ENCODE data around the gene FAM118A. TPM values are rescaled to one million over a fixed set of nuclear protein-coding genes. Genes with fewer than 3 reads are reported as not detected.
A peak's percentile ranks its signal among the peaks of the same experiment; 100 is the strongest.

The FAM118A gene
- total RNA-seq, 1 experiment from 2014 or later: 14.6 TPM

GRCh38 chr22:45303181-45303580, 6.6 kb upstream of the FAM118A start:
- in situ Hi-C loops (cut with HindIII; ENCODE audit: low pct_unique_long_range_greater_than_20kb, low sequenced_read_pairs): no loop called here
- no peak for DNase-seq (ENCODE audit: low read depth)

- no peak for DNase-seq (ENCODE audit: low read depth)
- in situ Hi-C loops (cut with HindIII; ENCODE audit: low pct_unique_long_range_greater_than_20kb, low sequenced_read_pairs): no loop called here
Observed at GRCh38 chr22:45304971-45305370, 4.8 kb upstream of the FAM118A start.

GRCh38 chr22:45305456-45306075, 4.2 kb upstream of the FAM118A start:
- in situ Hi-C loops (cut with HindIII; ENCODE audit: low pct_unique_long_range_greater_than_20kb, low sequenced_read_pairs): no loop called here
- no peak for DNase-seq (ENCODE audit: low read depth)

GRCh38 chr22:45306139-45306538, 3.6 kb upstream of the FAM118A start:
- in situ Hi-C loops (cut with HindIII; ENCODE audit: low pct_unique_long_range_greater_than_20kb, low sequenced_read_pairs): no loop called here
- no peak for DNase-seq (ENCODE audit: low read depth)

- DNase-seq (ENCODE audit: low read depth): no peak
- in situ Hi-C loops (cut with HindIII; ENCODE audit: low pct_unique_long_range_greater_than_20kb, low sequenced_read_pairs): no loop called here
Observed at GRCh38 chr22:45308391-45308956, 1.3 kb upstream of the FAM118A start.

GRCh38 chr22:45308957-45309421, 745 bp upstream of the FAM118A start:
- no peak for DNase-seq (ENCODE audit: low read depth)
- in situ Hi-C loops (cut with HindIII; ENCODE audit: low pct_unique_long_range_greater_than_20kb, low sequenced_read_pairs): no loop called here

- in situ Hi-C loops (cut with HindIII; ENCODE audit: low pct_unique_long_range_greater_than_20kb, low sequenced_read_pairs): no loop called here
- no peak for DNase-seq (ENCODE audit: low read depth)
Observed at GRCh38 chr22:45310331-45310976, 720 bp downstream of the FAM118A start.

- no peak for DNase-seq (ENCODE audit: low read depth)
- in situ Hi-C loops (cut with HindIII; ENCODE audit: low pct_unique_long_range_greater_than_20kb, low sequenced_read_pairs): no loop called here
Observed at GRCh38 chr22:45310977-45311531, 1.3 kb downstream of the FAM118A start.

GRCh38 chr22:45312415-45312814, 2.7 kb downstream of the FAM118A start:
- in situ Hi-C loops (cut with HindIII; ENCODE audit: low pct_unique_long_range_greater_than_20kb, low sequenced_read_pairs): no loop called here
- no peak for DNase-seq (ENCODE audit: low read depth)

- no peak for DNase-seq (ENCODE audit: low read depth)
- in situ Hi-C loops (cut with HindIII; ENCODE audit: low pct_unique_long_range_greater_than_20kb, low sequenced_read_pairs): no loop called here
Observed at GRCh38 chr22:45312856-45313255, 3.1 kb downstream of the FAM118A start.

GRCh38 chr22:45314054-45314721, 4.5 kb downstream of the FAM118A start:
- DNase-seq (ENCODE audit: low read depth): no peak
- in situ Hi-C loops (cut with HindIII; ENCODE audit: low pct_unique_long_range_greater_than_20kb, low sequenced_read_pairs): no loop called here

- no peak for DNase-seq (ENCODE audit: low read depth)
- in situ Hi-C loops (cut with HindIII; ENCODE audit: low pct_unique_long_range_greater_than_20kb, low sequenced_read_pairs): no loop called here
Observed at GRCh38 chr22:45314786-45315185, 5.1 kb downstream of the FAM118A start.

GRCh38 chr22:45316796-45317526, 7.2 kb downstream of the FAM118A start:
- DNase-seq (ENCODE audit: low read depth): no peak
- in situ Hi-C loops (cut with HindIII; ENCODE audit: low pct_unique_long_range_greater_than_20kb, low sequenced_read_pairs): no loop called here

GRCh38 chr22:45317551-45318167, 7.9 kb downstream of the FAM118A start:
- DNase-seq (ENCODE audit: low read depth): peak; percentile 36
- in situ Hi-C loops (cut with HindIII; ENCODE audit: low pct_unique_long_range_greater_than_20kb, low sequenced_read_pairs): no loop called here

- in situ Hi-C loops (cut with HindIII; ENCODE audit: low pct_unique_long_range_greater_than_20kb, low sequenced_read_pairs): no loop called here
- peak; percentile 34 for DNase-seq (ENCODE audit: low read depth)
Observed at GRCh38 chr22:45318168-45318557, 8.4 kb downstream of the FAM118A start.

GRCh38 chr22:45318558-45319323, 9.0 kb downstream of the FAM118A start:
- DNase-seq (ENCODE audit: low read depth): no peak

GRCh38 chr22:45319324-45319685, 9.6 kb downstream of the FAM118A start:
- in situ Hi-C loops (cut with HindIII; ENCODE audit: low pct_unique_long_range_greater_than_20kb, low sequenced_read_pairs): no loop called here
- no peak for DNase-seq (ENCODE audit: low read depth)

More at GRCh38 chr22:45318558-45319323, 9.0 kb downstream of the FAM118A start:
- in situ Hi-C loops (cut with HindIII; ENCODE audit: low pct_unique_long_range_greater_than_20kb, low sequenced_read_pairs): no loop called here

Data from Caki2 (cell line).